ENCODE results near the gene SH3PXD2A.
"Not testable (repeated sequence)": the region's sequence is repeated elsewhere in the genome, so short reads cannot be mapped to it uniquely, and the experiment has no call there.

The SH3PXD2A gene

GRCh38 chr10:103677486-103678177 is 177.7 kb downstream of the SH3PXD2A start:
- no peak for DNase-seq

- DNase-seq: no peak
Measured at GRCh38 chr10:103676851-103677417, 178.4 kb downstream of the SH3PXD2A start.

DNA sequence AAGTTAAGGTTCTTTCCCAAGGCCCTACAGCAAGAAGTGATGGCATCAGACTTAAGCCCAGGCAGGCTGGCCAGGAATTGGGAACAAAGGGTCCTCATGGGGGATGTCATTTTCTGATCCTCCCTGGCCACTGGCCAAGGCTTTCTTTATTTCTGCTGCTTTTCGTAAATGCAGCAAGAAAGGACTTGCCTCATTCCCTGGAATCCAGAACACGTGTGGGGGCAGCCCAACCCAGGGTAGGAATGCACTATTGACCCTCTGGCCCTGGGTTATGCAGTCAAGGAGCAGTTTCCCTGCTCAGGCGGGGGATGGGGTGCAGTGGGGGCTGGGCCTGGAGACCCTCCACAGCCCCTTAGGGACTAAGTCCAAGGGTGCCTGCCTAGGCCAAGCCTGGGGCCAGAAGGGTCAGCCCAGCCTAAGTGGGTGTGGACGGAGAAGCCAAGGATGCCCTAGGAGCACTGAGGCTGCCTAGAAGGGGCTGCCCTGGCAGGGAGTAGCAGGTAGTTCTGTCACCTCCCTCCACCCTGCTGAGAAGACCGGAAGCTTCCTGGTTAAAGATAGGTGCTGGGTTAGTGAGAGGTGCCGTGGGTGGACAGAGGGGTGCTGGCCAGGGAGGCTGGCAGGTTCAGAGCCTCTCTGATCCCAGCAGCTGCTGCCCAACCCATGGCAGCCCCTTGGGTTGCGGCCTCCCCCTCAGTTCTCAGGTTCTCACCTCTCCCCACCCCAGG is 179.2 kb downstream of the SH3PXD2A start:
- DNase-seq: no peak

GRCh38 chr10:103673606-103674005 is 181.8 kb downstream of the SH3PXD2A start:
- no peak for DNase-seq

- DNase-seq: no peak
Measured at GRCh38 chr10:103672345-103672744, 183.0 kb downstream of the SH3PXD2A start.

GRCh38 chr10:103671126-103671895 is 184.1 kb downstream of the SH3PXD2A start:
- no peak for DNase-seq

DNA sequence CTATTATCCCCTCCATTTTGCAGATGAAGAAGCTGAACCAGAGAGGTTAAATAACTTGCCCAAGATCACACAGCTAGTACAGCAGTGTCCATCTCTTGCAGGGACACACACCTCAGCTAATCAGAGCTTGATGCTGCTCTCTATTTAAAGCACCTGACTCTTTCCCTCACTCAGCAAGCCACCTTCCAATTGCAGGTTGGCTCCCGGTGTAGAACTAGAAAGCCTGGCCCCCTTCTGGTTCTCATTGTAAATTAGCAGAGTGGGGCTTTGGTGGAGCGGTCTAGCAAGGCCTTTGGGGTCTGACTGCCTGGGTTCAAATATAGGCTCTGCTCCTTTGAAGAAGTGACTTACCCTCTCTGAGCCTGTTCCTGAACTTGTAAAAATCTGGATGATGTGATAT is 185.4 kb downstream of the SH3PXD2A start:
- no peak for DNase-seq

DNA sequence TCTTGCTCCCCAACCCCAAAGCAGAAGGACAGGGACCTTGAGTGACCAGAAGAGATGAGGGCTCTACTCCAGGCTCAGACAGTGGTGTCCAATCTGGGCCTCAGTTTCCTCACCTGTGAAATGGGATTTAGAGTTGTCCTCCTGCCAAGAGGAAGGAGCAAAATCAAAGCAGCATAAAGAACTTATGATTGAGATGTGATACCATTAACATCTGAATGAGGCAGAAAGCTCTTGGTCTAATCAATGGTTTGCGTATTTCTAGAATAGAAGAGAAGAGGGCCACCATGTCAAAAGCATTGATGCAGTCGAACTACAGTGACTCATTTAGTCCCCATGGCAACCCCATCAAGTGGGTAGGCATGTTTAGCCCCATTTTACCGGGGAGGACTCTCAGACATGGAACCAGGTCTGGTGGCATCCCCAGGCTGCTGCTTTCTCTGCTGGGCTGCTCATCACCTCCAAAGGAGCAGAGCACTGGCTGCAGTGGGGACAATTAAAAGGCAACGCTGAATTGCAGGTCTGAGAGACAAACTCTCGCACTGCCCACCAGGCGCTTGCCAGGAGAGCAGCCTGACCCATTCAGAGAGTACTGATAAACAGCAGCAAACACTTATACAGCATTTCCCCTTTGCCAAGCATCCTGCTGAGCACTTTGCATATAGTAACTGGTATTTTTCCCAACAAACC is 186.0 kb downstream of the SH3PXD2A start:
- no peak for DNase-seq

DNA sequence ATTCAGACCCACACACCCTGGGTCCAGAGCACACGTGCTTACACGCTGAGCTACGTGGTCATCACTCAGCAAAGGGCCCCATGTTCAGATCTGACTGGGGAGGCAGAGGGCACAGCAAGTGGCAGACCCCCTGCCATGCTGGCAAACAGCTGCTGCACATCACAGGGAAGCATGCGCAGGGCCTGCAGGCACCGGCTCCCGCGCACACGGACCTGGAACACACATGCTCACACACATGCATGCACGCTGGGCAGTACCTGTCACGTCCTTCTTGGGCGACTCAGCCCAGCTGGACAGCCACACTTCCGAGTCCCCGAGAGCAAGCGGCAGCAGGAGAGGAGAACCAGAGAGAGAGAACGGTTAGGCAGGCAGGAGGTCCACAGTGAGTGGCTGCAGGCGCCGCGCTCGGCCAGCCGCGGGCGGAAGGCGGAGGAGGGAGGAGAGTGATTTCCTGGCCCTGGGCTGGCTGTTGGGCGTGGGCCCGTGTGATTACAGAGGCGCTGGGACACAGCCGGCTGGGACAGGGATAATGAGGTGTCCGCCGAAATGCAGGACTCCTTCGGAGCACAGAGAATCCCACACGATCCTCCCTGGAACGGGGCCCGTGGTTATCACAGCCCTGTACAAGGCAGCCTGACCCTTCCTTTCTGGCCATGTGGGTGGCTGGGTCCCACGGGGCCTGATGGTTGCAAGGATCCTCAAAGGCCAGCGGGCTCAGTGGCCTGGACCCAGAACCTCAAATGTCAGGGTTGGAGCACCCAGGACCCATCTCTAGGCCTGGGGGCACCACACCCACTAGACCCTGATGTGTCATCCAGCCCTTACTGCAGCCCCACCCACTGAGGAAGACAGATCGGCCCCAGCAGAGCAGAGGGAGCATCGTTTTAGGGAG is 186.8 kb downstream of the SH3PXD2A start:
- DNase-seq: no peak

- no peak for DNase-seq
Measured at GRCh38 chr10:103667356-103667755, 188.0 kb downstream of the SH3PXD2A start.

- DNase-seq: no peak
Measured at GRCh38 chr10:103666762-103667150, 188.6 kb downstream of the SH3PXD2A start.

- no peak for DNase-seq
Measured at GRCh38 chr10:103666087-103666761, 189.2 kb downstream of the SH3PXD2A start.

DNA sequence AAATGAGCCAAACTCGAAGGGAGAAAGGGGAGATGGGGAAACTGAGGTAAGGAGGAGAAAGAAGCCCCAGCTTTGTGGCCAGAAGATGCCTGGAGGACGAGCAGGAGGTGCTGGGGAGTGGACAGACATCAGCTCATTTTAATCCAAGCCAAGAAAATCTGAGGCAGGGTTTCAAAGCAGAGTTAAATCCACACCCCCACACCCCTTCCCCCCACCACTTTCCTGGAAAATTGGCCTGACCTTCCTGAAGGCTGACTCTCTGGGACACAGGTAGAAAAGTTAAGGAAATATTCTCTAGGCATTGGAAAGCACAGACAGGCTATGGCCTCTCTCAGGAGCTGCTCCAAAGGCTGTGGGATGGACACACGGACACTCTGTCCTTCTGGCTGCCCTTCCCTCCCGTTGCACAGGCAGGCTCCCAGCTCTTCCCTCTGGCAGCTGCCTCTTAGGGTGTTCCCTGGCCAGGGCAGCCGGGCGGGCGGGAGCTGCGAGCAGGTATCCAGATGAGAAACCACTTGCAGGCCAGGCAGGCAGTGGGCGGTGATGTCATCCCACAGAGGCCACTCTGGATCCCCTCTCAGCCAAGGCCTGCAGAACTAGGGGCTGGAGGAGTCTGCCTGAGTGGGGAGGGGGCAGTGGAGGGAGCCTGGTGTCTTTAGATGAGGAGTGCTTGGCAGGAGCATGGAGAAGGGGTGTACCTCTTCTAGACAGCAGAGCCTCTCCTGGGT is 190.1 kb downstream of the SH3PXD2A start:
- DNase-seq: no peak

DNA sequence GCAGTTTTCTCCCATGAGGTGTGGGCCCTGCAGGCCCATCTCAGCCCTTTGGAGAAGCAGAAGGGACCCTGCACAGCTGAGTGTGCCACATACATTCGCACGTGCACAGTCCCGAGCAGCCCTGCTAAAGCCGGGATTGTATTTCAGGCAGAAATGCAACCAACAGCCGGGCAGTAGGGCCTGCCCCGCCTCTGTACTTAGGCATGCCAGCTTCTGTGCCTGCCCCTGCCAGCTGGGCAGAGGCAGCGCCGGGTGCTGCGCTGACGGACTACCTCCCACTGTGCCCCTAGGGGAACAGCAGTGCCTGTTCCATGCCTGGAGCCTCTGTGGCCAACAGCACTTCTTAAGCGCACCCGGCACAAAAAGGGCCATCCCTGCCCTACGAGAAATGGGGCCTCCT is 191.6 kb downstream of the SH3PXD2A start:
- no peak for DNase-seq

DNA sequence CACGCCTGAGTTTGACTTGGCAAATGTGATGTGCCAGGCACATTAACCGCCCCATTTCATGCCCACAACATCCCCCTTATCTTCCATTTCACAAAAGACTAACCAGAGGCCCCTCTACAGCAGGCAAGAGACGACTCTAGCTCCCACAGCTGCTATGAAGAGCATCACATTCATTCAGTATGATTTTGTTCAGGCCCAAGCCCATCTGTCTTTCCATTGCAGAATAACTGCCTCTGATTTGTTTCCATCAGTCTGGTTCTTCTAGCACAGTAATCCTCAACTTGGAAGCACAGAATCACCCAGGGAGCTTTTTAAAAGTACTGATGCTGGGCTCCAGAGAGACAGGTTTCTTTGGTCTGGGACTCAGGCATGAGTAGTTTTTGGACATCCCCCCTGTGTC is 192.1 kb downstream of the SH3PXD2A start:
- no peak for DNase-seq

- not testable (repeated sequence) for DNase-seq
Measured at GRCh38 chr10:103662704-103663103, 192.7 kb downstream of the SH3PXD2A start.

- DNase-seq: no peak
Measured at GRCh38 chr10:103661198-103661950, 194.0 kb downstream of the SH3PXD2A start.

DNA sequence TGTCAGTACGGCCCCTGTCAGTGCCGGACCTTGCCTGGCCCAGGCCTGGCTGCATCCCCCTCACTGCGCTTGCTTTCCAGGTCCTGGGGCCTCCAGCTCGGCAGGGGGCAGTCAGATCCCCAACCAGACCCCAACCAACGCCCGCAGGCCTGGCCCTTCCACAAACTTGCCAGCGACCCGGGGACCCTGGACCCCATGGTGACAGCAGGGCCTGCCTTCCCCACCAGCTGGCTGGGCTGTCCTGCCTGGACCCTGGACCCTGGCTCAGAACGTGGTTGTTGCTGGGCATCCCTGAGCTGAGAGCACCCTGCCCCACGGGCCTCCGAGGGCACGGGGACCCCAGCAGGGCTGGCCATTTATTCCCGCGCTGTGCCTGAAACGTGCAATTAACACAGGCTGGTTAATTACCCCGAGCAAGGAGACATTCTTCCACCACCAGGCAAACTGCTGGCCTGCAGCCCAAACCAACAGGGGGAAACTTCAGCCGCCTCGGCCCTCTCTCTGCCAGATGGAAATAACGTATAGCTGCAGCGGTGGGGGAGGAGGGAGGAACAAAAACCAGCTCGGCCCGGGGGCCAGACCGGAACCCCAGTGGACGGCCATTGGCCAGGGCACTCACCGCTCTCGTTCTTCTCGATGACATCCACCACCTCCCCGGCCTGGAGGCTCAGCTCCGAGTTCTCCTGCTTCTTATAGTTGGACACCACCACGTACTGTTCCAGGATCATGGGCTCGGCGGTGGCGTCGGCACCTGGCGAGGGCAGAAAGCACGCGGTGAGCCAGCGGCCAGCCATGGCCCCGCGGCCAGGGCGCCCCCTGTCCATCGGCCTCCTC is 194.8 kb downstream of the SH3PXD2A start:
- no peak for DNase-seq

Data from SHP77 treated with DMSO at 0.1 percent for 48 hours (cell line).